ENCODE results near the gene CD276.

CD276 gene

DNA sequence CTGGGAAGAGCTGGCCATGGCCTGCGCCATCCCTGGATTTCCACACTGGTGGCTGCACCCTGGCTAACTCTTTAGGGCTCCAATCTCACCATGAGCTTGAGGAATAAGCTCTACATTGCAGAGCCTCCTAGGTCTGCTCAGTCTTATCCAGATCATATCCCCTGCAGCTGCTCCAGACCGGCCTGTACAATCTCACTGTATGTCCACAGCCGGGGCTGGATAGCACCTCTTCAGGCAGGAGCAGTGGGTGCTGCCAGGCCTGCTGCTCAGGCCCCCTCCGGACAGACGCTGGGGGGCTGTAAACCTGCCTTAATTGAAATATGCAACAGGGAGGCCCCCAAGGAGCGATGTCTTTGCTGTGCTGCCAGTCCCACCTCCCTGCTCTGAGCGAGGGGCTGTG lies 53.4 kb downstream of the CD276 start:
- Histone ChIP-seq H3K4me1 (no peaks in the 10 kb centered on the region), H2AFZ (no peak overlapping the region), H3K4me2 (ENCODE audit: low read length) (no peak overlapping the region), H3K9me3 (ENCODE audit: control insufficient read depth, low read length) (no peaks in the 10 kb centered on the region), H3K79me2 (no peaks in the 10 kb centered on the region), H3K9ac (no peak overlapping the region), H3K4me3 (ENCODE audit: low read depth, low read length) (no peak overlapping the region), H3K27me3 (ENCODE audit: control insufficient read depth, insufficient read depth, low read length) (no peaks in the 10 kb centered on the region), H3K36me3 (ENCODE audit: control insufficient read depth, insufficient read depth, low read length) (no peaks in the 10 kb centered on the region), H3K27ac (no peak overlapping the region)
- TF ChIP-seq, protein P1, sequence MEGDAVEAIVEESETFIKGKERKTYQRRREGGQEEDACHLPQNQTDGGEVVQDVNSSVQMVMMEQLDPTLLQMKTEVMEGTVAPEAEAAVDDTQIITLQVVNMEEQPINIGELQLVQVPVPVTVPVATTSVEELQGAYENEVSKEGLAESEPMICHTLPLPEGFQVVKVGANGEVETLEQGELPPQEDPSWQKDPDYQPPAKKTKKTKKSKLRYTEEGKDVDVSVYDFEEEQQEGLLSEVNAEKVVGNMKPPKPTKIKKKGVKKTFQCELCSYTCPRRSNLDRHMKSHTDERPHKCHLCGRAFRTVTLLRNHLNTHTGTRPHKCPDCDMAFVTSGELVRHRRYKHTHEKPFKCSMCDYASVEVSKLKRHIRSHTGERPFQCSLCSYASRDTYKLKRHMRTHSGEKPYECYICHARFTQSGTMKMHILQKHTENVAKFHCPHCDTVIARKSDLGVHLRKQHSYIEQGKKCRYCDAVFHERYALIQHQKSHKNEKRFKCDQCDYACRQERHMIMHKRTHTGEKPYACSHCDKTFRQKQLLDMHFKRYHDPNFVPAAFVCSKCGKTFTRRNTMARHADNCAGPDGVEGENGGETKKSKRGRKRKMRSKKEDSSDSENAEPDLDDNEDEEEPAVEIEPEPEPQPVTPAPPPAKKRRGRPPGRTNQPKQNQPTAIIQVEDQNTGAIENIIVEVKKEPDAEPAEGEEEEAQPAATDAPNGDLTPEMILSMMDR (IDR thresholded peaks at IDR 0.05) = no peak

DNA sequence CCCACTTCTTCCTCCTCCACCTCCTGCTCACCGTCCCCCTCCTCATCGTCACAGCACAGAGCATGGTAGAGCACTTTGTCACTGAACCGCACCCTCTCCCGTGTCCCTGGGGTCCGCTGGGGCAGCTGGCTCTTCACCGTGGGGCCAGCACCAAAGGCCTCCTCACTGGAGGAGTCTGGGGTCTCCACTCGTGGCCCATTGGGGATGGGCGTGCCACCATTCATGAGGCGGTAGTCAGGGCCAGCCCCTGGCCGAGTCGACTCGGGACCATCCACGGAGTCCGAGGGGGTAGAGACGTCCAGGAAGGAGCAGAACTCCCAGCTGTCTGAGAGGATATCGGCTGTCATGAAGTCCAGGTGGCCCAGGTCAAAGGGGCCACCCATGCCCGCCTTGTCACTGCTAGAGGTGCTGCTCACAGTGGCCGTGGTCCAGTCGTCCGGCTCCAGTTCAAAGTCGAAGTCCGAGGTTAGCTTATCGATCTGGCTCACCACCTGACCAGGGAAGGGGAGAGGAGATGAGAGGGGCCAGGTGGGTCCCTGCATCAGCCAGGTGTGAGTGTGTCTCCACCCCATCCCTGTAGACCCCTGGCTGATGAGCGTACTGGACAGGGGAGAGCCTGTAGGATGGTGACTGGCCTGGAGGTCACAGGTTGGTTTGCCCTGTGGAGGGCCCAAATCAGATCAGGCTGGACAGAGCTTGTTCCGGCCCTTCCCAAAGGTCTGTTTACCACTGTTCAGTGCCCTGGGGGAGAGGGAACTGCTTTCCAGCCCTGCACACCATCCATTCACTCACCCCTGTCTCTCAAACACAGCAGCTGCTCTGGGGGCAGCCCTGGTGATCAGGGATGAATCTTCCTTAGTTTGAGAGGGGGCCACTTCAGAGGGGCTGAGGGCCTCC lies 56.2 kb downstream of the CD276 start:
- Histone ChIP-seq H3K4me3 (ENCODE audit: low read depth, low read length) (no peak overlapping the region), H2AFZ (no peak overlapping the region), H3K9me3 (ENCODE audit: control insufficient read depth, low read length) (no peaks in the 10 kb centered on the region), H3K27ac (no peak overlapping the region), H3K4me2 (ENCODE audit: low read length) (no peak overlapping the region), H3K36me3 (ENCODE audit: control insufficient read depth, insufficient read depth, low read length) (no peaks in the 10 kb centered on the region), H3K9ac (no peak overlapping the region), H3K27me3 (ENCODE audit: control insufficient read depth, insufficient read depth, low read length) (no peaks in the 10 kb centered on the region), H3K79me2 (no peaks in the 10 kb centered on the region), H3K4me1 (no peaks in the 10 kb centered on the region)
- TF ChIP-seq, protein P1 (IDR thresholded peaks at IDR 0.05) = no peak

DNA sequence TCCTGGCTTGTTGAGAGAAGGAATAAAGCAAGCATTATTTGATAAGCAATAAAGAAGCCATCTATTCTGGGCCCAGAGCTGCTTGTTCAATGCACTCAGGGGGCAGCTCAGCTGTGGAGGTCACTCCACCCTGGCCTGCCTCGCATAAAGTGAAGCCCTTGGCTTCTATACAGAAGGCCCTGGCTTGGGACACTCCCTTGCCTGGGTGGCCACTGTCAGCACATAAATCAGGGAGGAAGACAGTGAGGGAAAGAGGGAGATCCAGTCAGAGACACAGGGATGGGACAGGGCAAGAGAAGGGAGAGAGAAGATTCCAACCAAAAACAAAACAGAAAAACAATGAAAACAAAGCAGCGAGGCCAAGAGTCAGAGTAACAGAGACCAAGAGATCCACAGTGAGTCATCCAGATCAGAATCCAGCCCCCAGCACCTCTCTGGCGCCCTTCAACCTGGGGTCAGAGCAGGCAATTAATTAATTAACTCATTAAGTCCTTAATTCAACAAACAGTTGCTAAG lies 57.2 kb downstream of the CD276 start:
- Histone ChIP-seq H3K27ac (no peak overlapping the region), H3K36me3 (ENCODE audit: control insufficient read depth, insufficient read depth, low read length) (no peaks in the 10 kb centered on the region), H3K9me3 (ENCODE audit: control insufficient read depth, low read length) (no peaks in the 10 kb centered on the region), H3K4me2 (ENCODE audit: low read length) (no peak overlapping the region), H3K4me3 (ENCODE audit: low read depth, low read length) (no peak overlapping the region), H3K27me3 (ENCODE audit: control insufficient read depth, insufficient read depth, low read length) (no peaks in the 10 kb centered on the region), H3K9ac (no peak overlapping the region), H3K79me2 (no peaks in the 10 kb centered on the region), H2AFZ (no peak overlapping the region), H3K4me1 (no peaks in the 10 kb centered on the region)
- TF ChIP-seq, protein P1 (IDR thresholded peaks at IDR 0.05) = no peak

DNA sequence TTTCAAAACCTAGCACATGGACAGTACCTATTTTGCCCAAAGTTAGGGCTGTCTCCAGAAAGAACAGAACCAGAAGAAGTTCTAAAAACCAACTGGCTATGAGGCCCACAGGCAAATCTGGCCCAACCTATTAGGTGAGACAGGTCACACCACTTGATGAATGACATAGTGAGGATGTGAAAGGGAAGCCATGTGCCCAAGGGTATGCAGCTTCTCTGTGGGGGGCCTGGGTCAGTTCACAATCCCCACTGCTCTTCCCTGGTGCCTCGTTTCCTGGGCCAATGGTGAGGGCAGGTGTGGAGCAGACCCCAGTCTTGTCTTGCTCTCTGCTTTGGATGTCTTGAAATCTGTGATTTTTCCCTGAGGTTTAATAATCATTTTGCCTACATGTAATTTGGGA lies 60.1 kb downstream of the CD276 start:
- H3K4me2 ChIP-seq (ENCODE audit: low read length) = no peak overlapping the region
- no peak overlapping the region for H3K9ac ChIP-seq
- TF ChIP-seq, protein P1 (IDR thresholded peaks at IDR 0.05) = no peak
- H3K4me1 ChIP-seq = no peaks in the 10 kb centered on the region
- no peaks in the 10 kb centered on the region for H3K36me3 ChIP-seq (ENCODE audit: control insufficient read depth, insufficient read depth, low read length)
- no peak overlapping the region for H3K4me3 ChIP-seq (ENCODE audit: low read depth, low read length)
- H3K27ac ChIP-seq = no peak overlapping the region
- no peak overlapping the region for H2AFZ ChIP-seq
- H3K9me3 ChIP-seq (ENCODE audit: control insufficient read depth, low read length) = no peaks in the 10 kb centered on the region
- H3K79me2 ChIP-seq = no peaks in the 10 kb centered on the region
- no peaks in the 10 kb centered on the region for H3K27me3 ChIP-seq (ENCODE audit: control insufficient read depth, insufficient read depth, low read length)

Data from parathyroid adenoma (tissue), 2 donors.